Measurements from ENCODE around the gene DNASE1.

DNA sequence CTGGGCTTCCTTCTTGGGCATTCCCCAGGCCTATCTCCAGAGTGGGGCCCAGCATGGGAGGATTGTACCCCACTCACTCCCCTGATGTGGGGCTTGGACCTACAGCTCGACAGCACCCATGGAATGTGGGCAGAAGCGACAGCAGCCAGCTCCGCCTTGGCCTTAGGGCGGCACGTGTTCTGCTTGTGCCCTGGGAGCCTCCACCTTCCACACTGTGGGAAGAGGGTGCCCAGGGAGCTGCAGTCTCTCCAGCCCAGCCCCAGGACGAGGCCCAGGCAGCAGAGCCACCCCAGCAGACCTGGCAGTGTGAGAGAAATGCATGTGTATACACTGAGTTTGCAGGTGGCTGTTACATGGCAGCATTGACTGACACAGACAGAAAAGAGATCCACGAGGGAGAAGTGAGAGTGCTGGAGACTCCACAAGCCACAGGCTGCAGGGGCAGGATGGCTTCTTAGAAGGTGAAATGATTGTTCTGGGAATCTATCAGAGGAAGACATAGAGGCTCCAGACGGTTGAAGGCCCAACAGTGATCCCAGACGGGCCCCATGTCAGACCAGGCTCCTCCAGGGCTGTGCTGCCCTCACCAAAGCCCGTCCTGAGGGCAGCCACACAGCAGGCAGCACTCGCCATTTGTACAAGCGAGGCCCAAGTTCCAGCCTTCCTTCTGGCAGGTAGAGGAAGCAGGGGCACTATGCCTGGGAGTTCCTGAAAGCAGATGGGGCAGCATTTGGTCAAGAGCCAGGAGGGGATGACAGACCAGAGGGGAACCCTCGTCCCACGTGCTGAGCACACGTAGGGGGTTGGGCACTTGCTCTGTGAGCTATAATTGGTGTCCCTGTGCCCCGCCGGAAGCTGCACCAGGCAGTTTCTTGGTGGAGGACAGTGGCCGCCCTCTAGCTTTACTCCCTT lies 2.8 kb upstream of the DNASE1 start:
- TF ChIP-seq POLR2A (IDR thresholded peaks at IDR 0.05) = no peak
- TF ChIP-seq, protein P1, sequence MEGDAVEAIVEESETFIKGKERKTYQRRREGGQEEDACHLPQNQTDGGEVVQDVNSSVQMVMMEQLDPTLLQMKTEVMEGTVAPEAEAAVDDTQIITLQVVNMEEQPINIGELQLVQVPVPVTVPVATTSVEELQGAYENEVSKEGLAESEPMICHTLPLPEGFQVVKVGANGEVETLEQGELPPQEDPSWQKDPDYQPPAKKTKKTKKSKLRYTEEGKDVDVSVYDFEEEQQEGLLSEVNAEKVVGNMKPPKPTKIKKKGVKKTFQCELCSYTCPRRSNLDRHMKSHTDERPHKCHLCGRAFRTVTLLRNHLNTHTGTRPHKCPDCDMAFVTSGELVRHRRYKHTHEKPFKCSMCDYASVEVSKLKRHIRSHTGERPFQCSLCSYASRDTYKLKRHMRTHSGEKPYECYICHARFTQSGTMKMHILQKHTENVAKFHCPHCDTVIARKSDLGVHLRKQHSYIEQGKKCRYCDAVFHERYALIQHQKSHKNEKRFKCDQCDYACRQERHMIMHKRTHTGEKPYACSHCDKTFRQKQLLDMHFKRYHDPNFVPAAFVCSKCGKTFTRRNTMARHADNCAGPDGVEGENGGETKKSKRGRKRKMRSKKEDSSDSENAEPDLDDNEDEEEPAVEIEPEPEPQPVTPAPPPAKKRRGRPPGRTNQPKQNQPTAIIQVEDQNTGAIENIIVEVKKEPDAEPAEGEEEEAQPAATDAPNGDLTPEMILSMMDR (IDR thresholded peaks at IDR 0.05) = no peak
